Hindlimb muscle (tissue), 1 donor: ENCODE data around the gene UBE2E2. TPM values are rescaled to one million over a fixed set of nuclear protein-coding genes. Genes with fewer than 3 reads are reported as not detected.

Experiments used
- DNase-seq: peaks from one replicate; pipeline ENCODE4 v3.0.0-alpha.2; 2013
- polyA plus RNA-seq: library from polyadenylated mRNA; unstranded; fragments of 120-200 nt; gene quantifications from one replicate; pipeline ENCODE4 v1.2.1, GENCODE V29; 2013; ENCODE audit not compliant: insufficient read length

Gene UBE2E2
- polyA plus RNA-seq, 1 donor, result 32.0 TPM

- no peak for DNase-seq
These were observed 4.3 kb upstream of the UBE2E2 start for GRCh38 chr3:23198801-23199200.

GRCh38 chr3:23199649-23200048 is 3.5 kb upstream of the UBE2E2 start:
- DNase-seq, result no peak

- DNase-seq, result no peak
These were observed 1.8 kb upstream of the UBE2E2 start for GRCh38 chr3:23201154-23201838.

- no peak for DNase-seq
These were observed 765 bp upstream of the UBE2E2 start for GRCh38 chr3:23202203-23202920.

GRCh38 chr3:23203708-23204330 is 692 bp downstream of the UBE2E2 start:
- DNase-seq, result peak; percentile 45

- no peak for DNase-seq
These were observed 3.2 kb downstream of the UBE2E2 start for GRCh38 chr3:23206366-23206765.

GRCh38 chr3:23209103-23209502 is 6.0 kb downstream of the UBE2E2 start:
- DNase-seq, result no peak

- DNase-seq, result no peak
These were observed 6.8 kb downstream of the UBE2E2 start for GRCh38 chr3:23209747-23210487.

GRCh38 chr3:23213813-23214212 is 10.7 kb downstream of the UBE2E2 start:
- no peak for DNase-seq

GRCh38 chr3:23217872-23218554 is 14.9 kb downstream of the UBE2E2 start:
- peak; percentile 18 for DNase-seq

GRCh38 chr3:23219117-23219516 is 16.0 kb downstream of the UBE2E2 start:
- no peak for DNase-seq

GRCh38 chr3:23219552-23219951 is 16.4 kb downstream of the UBE2E2 start:
- DNase-seq, result no peak

- DNase-seq, result no peak
These were observed 18.0 kb downstream of the UBE2E2 start for GRCh38 chr3:23221136-23221535.

GRCh38 chr3:23232016-23232415 is 28.9 kb downstream of the UBE2E2 start:
- DNase-seq, result no peak

- DNase-seq, result no peak
These were observed 29.7 kb downstream of the UBE2E2 start for GRCh38 chr3:23232854-23233253.

- DNase-seq, result no peak
These were observed 32.1 kb downstream of the UBE2E2 start for GRCh38 chr3:23235264-23235663.

GRCh38 chr3:23236890-23237289 is 33.8 kb downstream of the UBE2E2 start:
- DNase-seq, result no peak

- no peak for DNase-seq
These were observed 35.0 kb downstream of the UBE2E2 start for GRCh38 chr3:23238156-23238555.

- no peak for DNase-seq
These were observed 35.5 kb downstream of the UBE2E2 start for GRCh38 chr3:23238578-23238977.

- no peak for DNase-seq
These were observed 36.3 kb downstream of the UBE2E2 start for GRCh38 chr3:23239211-23240068.

- no peak for DNase-seq
These were observed 37.2 kb downstream of the UBE2E2 start for GRCh38 chr3:23240171-23240785.
